RWPE2 (cell line): ENCODE results near the gene DHX34.
"Not testable (repeated sequence)": the region's sequence is repeated elsewhere in the genome, so short reads cannot be mapped to it uniquely, and the experiment has no call there.

Source experiments
- ATAC-seq: fragments of 200-7000 bp; cut with Tn5 transposase; 3 replicates; pipeline ENCODE4 v1.9.1; 2021; ENCODE audit warnings: low read depth
- DNase-seq: peaks from one replicate; pipeline ENCODE4 v3.0.0-alpha.2; 2020; ENCODE audit warnings: low spot score
- H3K27ac ChIP-seq: fragments of 450-650 bp; 2 replicates; pipeline ENCODE4 v1.5.1; 2017; ENCODE audit warnings: mild to moderate bottlenecking; ENCODE audit not compliant: poor library complexity, severe bottlenecking
- H3K27me3 ChIP-seq: fragments of 250-450 bp; sonication (Bioruptor Pico); 2 replicates; pipeline ENCODE4 v1.5.1; 2021; ENCODE audit warnings: mild to moderate bottlenecking, moderate library complexity; ENCODE audit not compliant: insufficient read depth, poor library complexity, severe bottlenecking
- H3K36me3 ChIP-seq: fragments of 250-450 bp; sonication (Bioruptor Pico); 2 replicates; pipeline ENCODE4 v1.5.1; 2020; ENCODE audit warnings: low read depth, mild to moderate bottlenecking, moderate library complexity
- H3K4me1 ChIP-seq: fragments of 250-450 bp; sonication (Bioruptor Pico); 2 replicates; pipeline ENCODE4 v1.5.1; 2021; ENCODE audit warnings: mild to moderate bottlenecking, moderate library complexity; ENCODE audit not compliant: insufficient read depth, poor library complexity, severe bottlenecking
- H3K4me3 ChIP-seq: fragments of 250-450 bp; sonication (Bioruptor Pico); 2 replicates; pipeline ENCODE4 v1.5.1; 2021; ENCODE audit warnings: mild to moderate bottlenecking, moderate library complexity; ENCODE audit not compliant: severe bottlenecking
- H3K9me3 ChIP-seq: fragments of 250-450 bp; sonication (Bioruptor Pico); 2 replicates; pipeline ENCODE4 v1.5.1; 2021; ENCODE audit warnings: mild to moderate bottlenecking, moderate library complexity; ENCODE audit not compliant: severe bottlenecking
- TF ChIP-seq, protein P1 (sequence below): fragments of 450-650 bp; IDR thresholded peaks from one replicate; pipeline ENCODE4 v1.5.1; 2017; ENCODE audit warnings: mild to moderate bottlenecking, moderate library complexity; ENCODE audit not compliant: poor library complexity, severe bottlenecking

Gene DHX34

DNA sequence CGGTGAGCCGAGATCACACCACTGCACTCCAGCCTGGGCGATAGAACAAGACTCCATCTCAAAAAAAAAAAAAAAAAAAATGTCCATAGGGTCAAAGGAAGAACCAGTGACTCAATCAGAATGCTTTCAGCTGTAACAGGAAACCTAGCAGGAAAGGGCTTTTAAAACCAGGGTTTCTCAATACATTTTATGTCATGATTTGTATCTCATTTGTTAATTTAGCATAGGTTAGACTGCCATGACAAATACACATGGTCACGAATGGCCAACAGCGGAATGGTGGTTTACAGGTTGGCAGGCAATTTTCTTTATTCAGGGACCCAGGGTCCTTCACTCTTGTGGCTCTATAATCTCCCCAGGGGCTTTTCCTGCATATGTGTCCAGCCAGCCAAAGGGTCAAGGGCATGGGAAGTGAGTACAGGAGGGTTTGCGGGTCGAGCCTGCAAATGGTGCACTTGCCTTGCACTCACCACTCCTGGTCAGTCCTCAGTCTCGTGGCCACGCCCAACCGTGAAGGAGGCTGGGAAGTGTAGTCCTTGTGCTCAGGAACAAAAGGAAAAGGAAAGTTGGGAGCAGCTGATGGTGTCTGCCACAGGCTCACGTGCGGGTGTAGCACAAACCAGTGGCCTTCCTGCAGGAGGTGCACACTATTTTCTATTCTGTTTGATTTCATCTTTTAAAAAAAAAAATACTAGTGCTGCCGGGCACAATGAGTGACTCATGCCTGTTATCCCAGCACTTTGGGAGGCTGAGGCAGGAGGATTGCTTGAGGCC lies 14.8 kb downstream of the DHX34 start:
- Histone ChIP-seq H3K4me1 (no peaks in the 10 kb centered on the region), H3K4me3 (no peak overlapping the region), H3K27ac (no peak overlapping the region), H3K27me3 (no peaks in the 10 kb centered on the region), H3K9me3 (no peaks in the 10 kb centered on the region), H3K36me3 (peaks cover 80% of the 10 kb centered on the region)
- DNase-seq (no peak), ATAC-seq (no peak)
- TF ChIP-seq, protein P1, sequence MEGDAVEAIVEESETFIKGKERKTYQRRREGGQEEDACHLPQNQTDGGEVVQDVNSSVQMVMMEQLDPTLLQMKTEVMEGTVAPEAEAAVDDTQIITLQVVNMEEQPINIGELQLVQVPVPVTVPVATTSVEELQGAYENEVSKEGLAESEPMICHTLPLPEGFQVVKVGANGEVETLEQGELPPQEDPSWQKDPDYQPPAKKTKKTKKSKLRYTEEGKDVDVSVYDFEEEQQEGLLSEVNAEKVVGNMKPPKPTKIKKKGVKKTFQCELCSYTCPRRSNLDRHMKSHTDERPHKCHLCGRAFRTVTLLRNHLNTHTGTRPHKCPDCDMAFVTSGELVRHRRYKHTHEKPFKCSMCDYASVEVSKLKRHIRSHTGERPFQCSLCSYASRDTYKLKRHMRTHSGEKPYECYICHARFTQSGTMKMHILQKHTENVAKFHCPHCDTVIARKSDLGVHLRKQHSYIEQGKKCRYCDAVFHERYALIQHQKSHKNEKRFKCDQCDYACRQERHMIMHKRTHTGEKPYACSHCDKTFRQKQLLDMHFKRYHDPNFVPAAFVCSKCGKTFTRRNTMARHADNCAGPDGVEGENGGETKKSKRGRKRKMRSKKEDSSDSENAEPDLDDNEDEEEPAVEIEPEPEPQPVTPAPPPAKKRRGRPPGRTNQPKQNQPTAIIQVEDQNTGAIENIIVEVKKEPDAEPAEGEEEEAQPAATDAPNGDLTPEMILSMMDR = no peak

DNA sequence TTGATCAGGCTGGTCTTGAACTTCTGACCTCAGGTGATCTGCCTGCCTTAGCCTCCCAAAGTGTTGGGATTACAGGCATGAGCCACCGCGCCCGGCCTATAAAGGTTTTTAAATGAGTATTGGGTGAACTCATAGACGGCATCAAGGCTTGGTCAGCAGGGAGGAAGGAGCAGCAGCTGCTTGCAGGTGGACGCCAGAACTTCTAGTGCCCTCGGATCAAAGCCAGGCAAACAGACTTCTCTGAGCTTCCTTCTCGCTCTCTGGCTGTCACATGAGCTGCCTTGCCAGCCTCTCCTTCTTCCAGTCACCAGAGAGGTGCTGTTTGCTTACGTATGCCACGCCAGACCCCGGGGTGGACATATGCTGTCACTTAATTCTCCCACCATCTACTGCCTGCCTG lies 16.3 kb downstream of the DHX34 start:
- not testable (repeated sequence) for H3K27me3 ChIP-seq, H3K4me3 ChIP-seq, ATAC-seq, H3K4me1 ChIP-seq, DNase-seq, H3K27ac ChIP-seq, H3K9me3 ChIP-seq
- H3K36me3 ChIP-seq = peaks cover 77% of the 10 kb centered on the region

DNA sequence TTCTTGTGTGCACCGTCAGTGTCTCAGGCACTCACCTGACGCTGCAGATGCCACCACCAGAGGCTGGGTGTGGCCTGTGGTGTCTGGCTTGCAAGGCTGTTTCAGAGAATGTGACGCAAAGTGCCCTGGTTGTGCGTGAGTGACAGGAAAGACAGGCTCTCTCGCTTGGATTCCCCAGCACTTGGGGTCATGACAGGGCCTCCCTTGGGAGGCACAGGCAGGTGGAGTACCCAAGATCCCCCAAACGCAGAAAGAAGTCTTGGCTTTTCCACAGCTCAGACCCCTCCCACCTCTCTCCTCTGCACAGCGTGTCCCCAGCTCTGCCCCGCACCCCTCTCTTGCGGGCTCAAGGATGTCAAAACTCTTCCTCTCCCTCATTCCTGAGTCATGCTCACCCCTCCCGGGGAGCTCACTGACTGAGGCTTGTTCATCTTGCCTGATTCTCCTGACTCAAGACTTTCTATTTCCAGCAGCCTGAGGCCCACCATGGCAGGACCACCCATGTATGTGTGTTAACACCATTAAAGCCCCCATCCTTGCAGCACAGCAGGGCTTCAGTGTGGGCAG lies 21.0 kb downstream of the DHX34 start:
- Histone ChIP-seq H3K4me3 (no peak overlapping the region), H3K36me3 (peaks cover 70% of the 10 kb centered on the region), H3K9me3 (no peaks in the 10 kb centered on the region), H3K27ac (no peak overlapping the region), H3K4me1 (no peaks in the 10 kb centered on the region), H3K27me3 (no peaks in the 10 kb centered on the region)
- DNase-seq (no peak), ATAC-seq (0 out of 3 replicates have a peak, but pooled peaks have one; percentile 25)
- TF ChIP-seq, protein P1 = no peak

DNA sequence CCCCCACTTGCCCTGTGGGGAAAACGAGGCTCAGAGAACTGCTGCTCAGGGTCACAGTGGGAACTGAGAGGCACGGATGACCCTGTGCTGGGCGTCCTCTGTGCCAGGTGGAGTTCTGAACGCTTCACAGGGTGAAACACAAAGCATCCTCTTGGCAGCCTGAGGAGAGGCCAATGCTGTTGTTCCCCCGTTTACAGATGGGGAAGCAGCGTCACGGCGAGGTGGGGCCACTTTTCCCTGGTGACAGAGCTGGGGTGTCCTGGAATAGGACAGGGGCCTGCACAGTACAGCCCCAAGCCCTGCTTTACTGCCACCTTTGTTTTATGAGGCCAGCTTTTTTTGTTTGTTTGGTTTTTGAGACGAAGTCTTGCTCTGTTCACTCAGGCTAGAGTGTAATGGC lies 22.1 kb downstream of the DHX34 start:
- Histone ChIP-seq H3K4me3 (no peak overlapping the region), H3K36me3 (peaks cover 74% of the 10 kb centered on the region), H3K4me1 (no peaks in the 10 kb centered on the region), H3K27me3 (no peaks in the 10 kb centered on the region), H3K27ac (no peak overlapping the region), H3K9me3 (no peaks in the 10 kb centered on the region)
- TF ChIP-seq, protein P1 = no peak
- DNase-seq (no peak), ATAC-seq (no peak)

DNA sequence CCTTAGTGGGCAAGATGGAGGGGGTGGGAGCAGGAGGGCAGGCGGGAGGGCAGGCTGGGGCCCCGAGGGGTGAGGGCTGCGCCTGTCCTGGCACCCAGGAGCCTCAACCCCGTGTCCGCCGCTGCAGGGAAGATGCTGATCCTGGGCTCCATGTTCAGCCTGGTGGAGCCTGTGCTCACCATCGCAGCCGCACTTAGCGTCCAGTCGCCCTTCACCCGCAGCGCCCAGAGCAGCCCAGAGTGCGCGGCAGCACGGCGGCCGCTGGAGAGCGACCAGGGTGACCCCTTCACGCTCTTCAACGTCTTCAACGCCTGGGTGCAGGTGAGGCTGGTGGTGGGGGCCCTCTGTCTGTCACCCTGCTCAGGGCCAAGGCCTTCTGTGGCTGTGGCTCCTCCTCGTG lies 23.5 kb downstream of the DHX34 start:
- Histone ChIP-seq H3K27ac (no peak overlapping the region), H3K9me3 (no peaks in the 10 kb centered on the region), H3K4me3 (no peak overlapping the region), H3K27me3 (no peaks in the 10 kb centered on the region), H3K4me1 (no peaks in the 10 kb centered on the region), H3K36me3 (peaks cover 72% of the 10 kb centered on the region)
- DNase-seq (no peak), ATAC-seq (no peak)
- TF ChIP-seq, protein P1 = no peak
